Central memory CD8-positive, alpha-beta T cell (primary cell): Measurements from ENCODE around the gene SCAPER.
"Not testable (repeated sequence)": the region's sequence is repeated elsewhere in the genome, so short reads cannot be mapped to it uniquely, and the experiment has no call there.

Experiments
- ATAC-seq: fragments of 150-1000 bp; cut with Tn5 transposase; replicated peaks from 2 replicates; pipeline ENCODE4 v1.10.0; 2022; ENCODE audit warnings: mild to moderate bottlenecking, moderate FRiP score, moderate number of reproducible peaks; ENCODE audit not compliant: poor library complexity, severe bottlenecking; ENCODE audit errors: extremely low read depth
- DNase-seq, 2 donors: peaks; one replicate each; pipeline ENCODE4 v3.0.0; 2021; ENCODE audit warnings: low spot score in 2 of 2
- H3K27ac Mint-ChIP-seq: one replicate; pipeline ENCODE4 v1.8.0; 2022; ENCODE audit warnings: low read depth, mild to moderate bottlenecking, moderate library complexity, mixed read lengths
- H3K27me3 Mint-ChIP-seq: one replicate; pipeline ENCODE4 v1.8.0; 2022; ENCODE audit warnings: mixed read lengths
- H3K36me3 Mint-ChIP-seq: one replicate; pipeline ENCODE4 v1.8.0; 2022; ENCODE audit warnings: mild to moderate bottlenecking, moderate library complexity, mixed read lengths; ENCODE audit not compliant: insufficient read depth
- H3K4me1 Mint-ChIP-seq: one replicate; pipeline ENCODE4 v1.8.0; 2022; ENCODE audit warnings: mixed read lengths
- H3K4me3 Mint-ChIP-seq: one replicate; pipeline ENCODE4 v1.8.0; 2022; ENCODE audit warnings: mild to moderate bottlenecking, moderate library complexity, mixed read lengths
- H3K9me3 Mint-ChIP-seq: one replicate; pipeline ENCODE4 v1.8.0; 2022; ENCODE audit warnings: mixed read lengths

SCAPER gene

GRCh38 chr15:76503804-76504203, 401.3 kb downstream of the SCAPER start:
- H3K4me1 Mint-ChIP-seq, result no peaks in the 10 kb centered on the region
- no peak overlapping the region for H3K27ac Mint-ChIP-seq
- H3K9me3 Mint-ChIP-seq, result no peaks in the 10 kb centered on the region
- DNase-seq (no peak), ATAC-seq (no peak)
- H3K4me3 Mint-ChIP-seq, result no peak overlapping the region
- H3K27me3 Mint-ChIP-seq, result no peaks in the 10 kb centered on the region
- H3K36me3 Mint-ChIP-seq, result no peaks in the 10 kb centered on the region

DNA sequence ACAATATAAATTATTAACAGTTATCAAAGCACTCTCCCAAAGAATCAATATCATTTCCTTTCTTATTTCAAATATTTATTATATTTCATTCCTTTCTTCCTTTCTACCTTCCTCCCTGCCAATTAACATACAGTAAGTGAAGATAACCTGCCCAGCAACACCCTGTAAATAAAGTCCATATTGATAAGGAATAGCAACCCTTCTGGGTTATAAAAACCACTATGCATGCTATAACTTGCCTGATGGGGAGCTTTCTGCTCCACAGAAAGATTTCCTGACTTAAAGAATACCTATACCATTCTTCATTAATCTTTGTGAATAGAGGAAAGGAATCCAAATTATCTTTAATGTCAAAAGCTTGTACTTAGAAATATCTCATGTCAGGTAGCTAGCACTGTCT, 402.0 kb downstream of the SCAPER start:
- Mint-ChIP-seq H3K27me3 (no peaks in the 10 kb centered on the region), H3K36me3 (no peaks in the 10 kb centered on the region), H3K9me3 (no peaks in the 10 kb centered on the region), H3K27ac (no peak overlapping the region), H3K4me3 (no peak overlapping the region), H3K4me1 (no peaks in the 10 kb centered on the region)
- ATAC-seq, result no peak
- DNase-seq, result no peak

DNA sequence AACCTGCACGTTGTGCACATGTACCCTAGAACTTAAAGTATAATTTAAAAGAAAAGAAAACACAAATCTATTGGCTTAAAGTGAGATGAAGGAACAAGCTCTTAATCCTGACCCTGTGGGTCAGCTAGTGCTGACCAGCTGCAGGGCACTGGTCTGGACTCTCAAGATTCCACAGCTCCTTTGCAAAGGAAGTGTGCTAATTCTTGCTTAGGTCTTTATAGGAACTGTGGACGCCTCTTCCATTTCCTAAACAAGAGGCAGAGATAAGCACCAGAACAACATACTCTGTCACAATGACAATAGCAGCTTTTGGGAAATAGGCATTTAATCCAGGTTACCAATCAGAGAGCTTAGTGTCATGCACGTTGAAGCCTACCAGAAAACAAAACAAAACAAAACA, 402.5 kb downstream of the SCAPER start:
- H3K4me1 Mint-ChIP-seq, result no peaks in the 10 kb centered on the region
- H3K36me3 Mint-ChIP-seq, result no peaks in the 10 kb centered on the region
- H3K27me3 Mint-ChIP-seq, result no peaks in the 10 kb centered on the region
- no peaks in the 10 kb centered on the region for H3K9me3 Mint-ChIP-seq
- no peak for ATAC-seq
- H3K4me3 Mint-ChIP-seq, result no peak overlapping the region
- no peak overlapping the region for H3K27ac Mint-ChIP-seq
- no peak for DNase-seq

DNA sequence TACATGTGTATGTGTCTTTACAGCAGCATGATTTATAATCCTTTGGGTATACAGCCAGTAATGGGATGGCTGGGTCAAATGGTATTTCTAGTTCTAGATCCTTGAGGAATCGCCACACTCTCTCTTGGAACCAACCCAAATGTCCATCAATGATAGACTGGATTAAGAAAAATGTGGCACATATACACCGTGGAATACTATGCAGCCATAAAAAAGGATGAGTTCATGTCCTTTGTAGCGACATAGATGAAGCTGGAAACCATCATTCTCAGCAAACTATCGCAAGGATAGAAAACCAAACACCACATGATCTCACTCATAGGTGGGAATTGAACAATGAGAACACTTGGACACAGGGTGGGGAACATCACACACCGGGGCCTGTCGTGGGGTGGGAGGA, 403.0 kb downstream of the SCAPER start:
- not testable (repeated sequence) for H3K4me3 Mint-ChIP-seq, H3K9me3 Mint-ChIP-seq, DNase-seq, ATAC-seq, H3K4me1 Mint-ChIP-seq, H3K36me3 Mint-ChIP-seq, H3K27me3 Mint-ChIP-seq, H3K27ac Mint-ChIP-seq

DNA sequence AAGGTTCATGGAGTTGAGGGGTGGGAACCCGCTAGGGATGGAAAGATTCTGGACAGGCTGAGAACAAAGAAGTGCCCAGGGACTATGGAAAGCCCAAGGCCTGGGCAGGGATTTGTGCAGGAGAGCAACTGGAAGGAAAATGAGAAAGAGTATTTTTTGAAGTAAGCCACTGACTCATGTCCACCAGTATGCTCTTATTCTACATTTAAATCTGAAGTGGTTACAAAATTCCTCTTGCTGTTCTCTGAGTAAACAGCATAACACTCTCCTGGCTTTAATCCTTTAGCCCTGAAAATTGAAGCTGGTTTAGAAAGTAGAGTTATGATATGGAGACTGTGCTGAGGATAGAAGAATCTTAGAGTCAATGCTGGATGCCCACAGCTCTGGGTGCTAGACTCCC, 403.4 kb downstream of the SCAPER start:
- ATAC-seq (no peak), DNase-seq (no peak)
- no peaks in the 10 kb centered on the region for H3K27me3 Mint-ChIP-seq
- H3K36me3 Mint-ChIP-seq, result no peaks in the 10 kb centered on the region
- H3K4me1 Mint-ChIP-seq, result no peaks in the 10 kb centered on the region
- no peaks in the 10 kb centered on the region for H3K9me3 Mint-ChIP-seq
- no peak overlapping the region for H3K4me3 Mint-ChIP-seq
- no peak overlapping the region for H3K27ac Mint-ChIP-seq

DNA sequence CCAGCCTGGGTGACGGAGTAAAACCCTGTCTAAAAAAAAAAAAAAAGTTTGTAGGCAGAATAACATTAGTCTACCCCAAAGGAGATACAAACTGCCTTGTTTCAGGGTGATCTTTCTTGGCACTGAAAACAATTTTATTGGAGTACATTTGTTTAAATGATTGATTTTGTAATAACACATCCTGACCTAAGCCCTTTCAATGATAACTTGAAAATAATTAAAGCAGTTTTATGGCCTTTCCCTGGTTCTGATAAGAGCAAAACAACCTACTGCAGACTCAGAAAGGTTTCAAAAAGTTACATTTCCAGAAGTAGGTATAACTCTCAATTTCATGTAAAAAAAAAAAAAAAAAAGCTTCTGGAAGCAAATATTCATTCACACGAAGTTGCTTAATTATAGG, 404.1 kb downstream of the SCAPER start:
- H3K36me3 Mint-ChIP-seq, result no peaks in the 10 kb centered on the region
- no peak overlapping the region for H3K4me3 Mint-ChIP-seq
- H3K27ac Mint-ChIP-seq, result no peak overlapping the region
- DNase-seq (no peak), ATAC-seq (no peak)
- H3K4me1 Mint-ChIP-seq, result no peaks in the 10 kb centered on the region
- H3K27me3 Mint-ChIP-seq, result no peaks in the 10 kb centered on the region
- H3K9me3 Mint-ChIP-seq, result no peaks in the 10 kb centered on the region

DNA sequence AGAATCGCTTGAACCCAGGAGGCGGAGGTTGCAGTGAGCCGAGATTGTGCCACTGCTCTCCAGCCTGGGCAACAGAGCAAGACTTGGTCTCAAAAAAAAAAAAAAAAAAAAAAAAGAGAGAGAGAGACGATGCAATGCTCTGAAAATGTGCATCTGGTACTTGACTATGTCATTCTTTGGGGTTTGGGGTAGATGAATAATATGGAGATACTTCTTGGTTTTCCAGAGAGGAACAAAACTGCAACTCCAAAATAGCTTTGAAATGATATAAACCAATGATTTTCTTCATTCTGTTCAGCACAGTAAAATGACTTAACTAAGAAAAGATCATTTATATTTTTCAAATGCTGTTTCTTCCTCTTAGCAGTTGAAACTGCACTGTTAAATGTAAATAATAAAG, 409.7 kb downstream of the SCAPER start:
- DNase-seq, result no peak
- Mint-ChIP-seq H3K4me3 (no peak overlapping the region), H3K36me3 (no peaks in the 10 kb centered on the region), H3K27me3 (no peaks in the 10 kb centered on the region), H3K4me1 (no peaks in the 10 kb centered on the region), H3K27ac (no peak overlapping the region), H3K9me3 (no peaks in the 10 kb centered on the region)
- ATAC-seq, result no peak

GRCh38 chr15:76492538-76492937, 412.6 kb downstream of the SCAPER start:
- Mint-ChIP-seq H3K27me3 (no peaks in the 10 kb centered on the region), H3K4me3 (no peak overlapping the region), H3K36me3 (no peaks in the 10 kb centered on the region), H3K27ac (no peak overlapping the region), H3K4me1 (no peaks in the 10 kb centered on the region), H3K9me3 (no peaks in the 10 kb centered on the region)
- no peak for DNase-seq
- ATAC-seq, result no peak

DNA sequence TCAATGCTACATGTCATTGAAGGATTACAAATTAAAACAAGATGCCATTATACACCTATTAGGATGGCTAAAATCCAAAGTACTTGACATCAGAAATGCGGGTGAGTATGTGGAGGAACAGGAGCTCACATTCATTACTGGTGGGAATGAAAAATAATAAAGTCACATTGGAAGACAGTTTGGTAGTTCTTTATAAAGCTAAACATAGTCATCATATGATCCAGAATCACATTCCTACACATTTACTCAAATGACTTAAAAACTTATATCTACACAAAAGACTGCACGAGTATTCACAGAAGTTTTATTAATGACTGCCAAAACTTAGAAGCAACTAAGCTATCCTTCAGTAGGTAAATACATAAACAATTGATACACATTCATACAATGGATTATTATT, 421.4 kb downstream of the SCAPER start:
- Mint-ChIP-seq H3K36me3 (no peaks in the 10 kb centered on the region), H3K27ac (no peak overlapping the region), H3K27me3 (no peaks in the 10 kb centered on the region), H3K9me3 (no peaks in the 10 kb centered on the region), H3K4me1 (no peaks in the 10 kb centered on the region), H3K4me3 (no peak overlapping the region)
- DNase-seq (no peak), ATAC-seq (no peak)

DNA sequence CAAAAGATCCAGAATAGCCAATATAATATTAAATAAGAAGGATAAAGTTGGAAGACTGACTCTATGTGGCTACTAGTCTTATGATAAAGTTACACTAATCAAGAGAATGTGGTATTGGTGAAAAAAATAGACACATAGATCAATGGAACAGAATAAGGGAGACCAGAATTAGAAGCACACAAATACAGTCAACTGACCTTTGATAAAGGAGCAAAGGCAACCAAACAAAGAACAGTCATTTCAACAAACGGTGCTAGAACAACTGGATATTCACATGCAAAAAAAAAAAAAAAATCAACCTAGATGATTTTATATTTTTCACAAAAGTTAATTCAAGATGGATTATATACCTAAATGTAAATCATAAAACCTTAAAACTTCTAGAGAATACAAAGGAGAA, 422.1 kb downstream of the SCAPER start:
- H3K27ac Mint-ChIP-seq, result no peak overlapping the region
- H3K4me1 Mint-ChIP-seq, result no peaks in the 10 kb centered on the region
- no peaks in the 10 kb centered on the region for H3K36me3 Mint-ChIP-seq
- no peak for ATAC-seq
- H3K9me3 Mint-ChIP-seq, result no peaks in the 10 kb centered on the region
- H3K27me3 Mint-ChIP-seq, result no peaks in the 10 kb centered on the region
- no peak for DNase-seq
- H3K4me3 Mint-ChIP-seq, result no peak overlapping the region

- no peak for ATAC-seq
Measured at GRCh38 chr15:76480267-76480666, 424.9 kb downstream of the SCAPER start.

DNA sequence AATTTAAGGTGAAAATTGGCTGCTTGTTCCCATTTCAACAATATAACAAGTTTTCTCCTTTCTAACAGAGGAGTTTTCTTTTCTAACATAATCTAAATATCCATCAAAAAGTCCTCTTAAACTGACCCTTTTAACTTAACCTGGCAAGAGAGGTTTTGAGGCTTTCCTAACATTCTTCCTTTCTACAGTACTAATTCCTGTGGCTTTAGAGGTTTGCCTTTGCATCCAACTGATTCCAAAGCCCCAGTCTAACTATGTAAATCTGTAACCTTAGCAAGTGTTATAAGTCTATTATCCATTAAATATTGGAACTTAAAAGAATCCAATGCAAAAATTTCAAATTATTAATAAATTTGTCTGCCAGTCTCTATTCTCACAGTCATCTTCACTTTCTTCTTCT, 434.4 kb downstream of the SCAPER start:
- Mint-ChIP-seq H3K27ac (no peak overlapping the region), H3K4me3 (no peak overlapping the region), H3K9me3 (peaks cover 20% of the 10 kb centered on the region), H3K4me1 (no peaks in the 10 kb centered on the region), H3K36me3 (peaks cover 12% of the 10 kb centered on the region), H3K27me3 (no peaks in the 10 kb centered on the region)
- no peak for ATAC-seq
- no peak for DNase-seq

More at GRCh38 chr15:76480267-76480666, 424.9 kb downstream of the SCAPER start:
- Mint-ChIP-seq H3K27ac (no peak overlapping the region), H3K4me3 (no peak overlapping the region), H3K36me3 (no peaks in the 10 kb centered on the region), H3K4me1 (peaks cover 7% of the 10 kb centered on the region), H3K9me3 (no peaks in the 10 kb centered on the region), H3K27me3 (no peaks in the 10 kb centered on the region)
- no peak for DNase-seq

GRCh38 chr15:76468722-76469121, 436.4 kb downstream of the SCAPER start:
- Mint-ChIP-seq H3K27me3 (no peaks in the 10 kb centered on the region), H3K4me3 (no peak overlapping the region), H3K9me3 (peaks cover 20% of the 10 kb centered on the region), H3K36me3 (peaks cover 12% of the 10 kb centered on the region), H3K27ac (no peak overlapping the region), H3K4me1 (no peaks in the 10 kb centered on the region)
- DNase-seq, result no peak
- ATAC-seq, result no peak

GRCh38 chr15:76467136-76467535, 438.0 kb downstream of the SCAPER start:
- DNase-seq, result no peak
- no peak for ATAC-seq
- H3K4me1 Mint-ChIP-seq, result no peaks in the 10 kb centered on the region
- peaks cover 12% of the 10 kb centered on the region for H3K36me3 Mint-ChIP-seq
- H3K9me3 Mint-ChIP-seq, result peaks cover 20% of the 10 kb centered on the region
- no peaks in the 10 kb centered on the region for H3K27me3 Mint-ChIP-seq
- H3K27ac Mint-ChIP-seq, result no peak overlapping the region
- H3K4me3 Mint-ChIP-seq, result no peak overlapping the region
